ENCODE data around the gene COG5.

Gene COG5

DNA sequence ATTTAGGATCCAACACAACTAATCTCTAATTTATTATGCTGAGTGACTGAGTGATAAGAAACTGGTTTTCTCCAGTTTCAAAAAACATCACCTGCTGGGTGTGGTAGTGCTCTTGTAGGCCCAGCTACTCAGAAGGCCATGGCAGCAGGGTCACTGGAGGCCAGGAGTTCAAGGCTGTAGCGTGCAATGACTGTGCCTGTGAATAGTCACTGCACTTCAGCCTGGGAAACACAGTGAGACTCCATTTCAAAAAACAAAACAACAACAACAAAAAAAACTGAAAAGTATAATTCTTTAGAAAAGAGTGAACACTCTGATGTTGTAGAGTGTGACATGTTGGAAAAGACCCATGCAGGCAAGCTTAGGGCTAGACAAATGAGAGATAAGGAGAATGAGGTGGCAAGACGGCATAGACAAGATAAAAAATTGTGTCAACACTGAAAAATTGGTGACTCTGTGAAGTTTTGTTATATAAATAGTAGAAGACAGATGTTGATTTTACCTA is 243.9 kb downstream of the COG5 start:
- no peak for DNase-seq

- DNase-seq, result no peak
These were observed 245.1 kb downstream of the COG5 start for GRCh38 chr7:107318523-107319160.

GRCh38 chr7:107315716-107316220 is 248.0 kb downstream of the COG5 start:
- DNase-seq, result no peak

DNA sequence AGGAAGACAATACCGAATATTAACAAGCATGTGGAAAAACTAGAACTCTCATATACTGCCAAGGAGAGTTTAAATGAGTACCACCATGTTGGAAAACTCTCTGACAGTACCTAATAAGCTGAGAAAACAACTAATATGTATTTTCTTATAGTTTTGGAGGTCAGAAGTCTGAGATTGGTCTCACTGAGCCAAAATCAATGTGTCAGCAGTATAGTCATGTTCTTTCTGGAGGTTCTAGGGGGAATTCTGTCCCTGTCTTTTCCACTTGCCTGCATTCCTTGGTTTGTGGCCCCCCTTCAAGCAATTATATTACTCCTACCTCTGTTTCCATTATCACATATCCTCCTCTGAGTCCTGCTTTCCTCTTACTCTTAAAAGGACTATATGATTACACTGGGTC is 250.4 kb downstream of the COG5 start:
- no peak for DNase-seq

DNA sequence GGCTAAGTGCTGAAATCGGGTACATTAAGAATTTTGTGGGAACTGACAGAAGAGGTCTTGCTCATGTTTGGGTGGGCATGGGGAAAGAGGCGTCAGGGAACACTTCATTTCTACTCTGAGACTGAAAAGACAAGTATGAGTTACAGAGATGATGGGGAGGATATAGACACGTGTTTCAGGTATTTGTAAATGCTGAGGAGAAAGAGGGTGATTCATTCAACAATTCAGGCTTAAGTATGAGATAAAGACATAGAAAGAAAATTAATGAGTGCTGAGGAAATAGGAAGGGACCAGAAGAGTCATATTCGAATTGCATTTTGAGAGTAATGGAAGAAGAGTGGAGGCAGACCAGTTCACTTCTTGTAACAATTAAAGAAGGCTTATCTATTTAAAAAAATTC is 251.3 kb downstream of the COG5 start:
- no peak for DNase-seq

DNA sequence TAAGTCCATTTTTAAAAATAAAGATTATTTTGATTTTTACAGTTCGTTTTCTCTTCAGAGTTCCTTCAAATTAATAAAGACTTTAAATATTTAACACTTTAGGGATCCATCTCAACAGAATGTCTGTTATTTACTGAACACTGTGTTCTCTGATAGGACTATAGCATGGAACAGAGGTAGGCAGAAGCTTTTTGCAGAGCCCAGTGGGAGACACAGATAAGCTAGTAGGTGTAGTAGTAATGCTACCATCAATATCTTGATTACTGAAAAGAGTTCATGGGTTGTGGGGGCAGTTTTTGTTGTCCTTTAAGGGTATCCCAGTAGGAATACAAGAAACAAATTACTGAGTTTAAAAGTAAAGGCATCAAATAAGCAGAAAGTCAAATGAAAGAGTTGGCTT is 254.4 kb downstream of the COG5 start:
- DNase-seq, result no peak

GRCh38 chr7:107304636-107305035 is 259.1 kb downstream of the COG5 start:
- no peak for DNase-seq

DNA sequence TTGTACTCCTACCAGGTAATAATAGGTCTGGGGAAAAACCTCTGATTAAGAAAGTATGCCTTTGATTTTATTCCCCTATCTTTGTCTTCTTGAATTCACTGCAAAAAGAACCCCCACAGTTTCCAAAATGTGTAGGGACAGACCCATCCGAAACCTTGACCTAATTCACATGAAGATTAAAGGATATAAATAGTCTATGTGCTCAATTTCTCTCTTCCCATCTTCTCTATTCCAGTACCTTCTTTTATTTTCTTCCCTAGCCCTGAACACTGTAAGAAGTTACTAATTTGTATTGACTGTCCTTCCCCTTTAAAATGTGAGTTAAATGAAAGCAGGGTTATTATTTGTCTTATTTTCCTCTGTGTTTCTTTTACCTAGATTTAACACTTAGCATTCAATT is 259.7 kb downstream of the COG5 start:
- DNase-seq, result no peak

DNA sequence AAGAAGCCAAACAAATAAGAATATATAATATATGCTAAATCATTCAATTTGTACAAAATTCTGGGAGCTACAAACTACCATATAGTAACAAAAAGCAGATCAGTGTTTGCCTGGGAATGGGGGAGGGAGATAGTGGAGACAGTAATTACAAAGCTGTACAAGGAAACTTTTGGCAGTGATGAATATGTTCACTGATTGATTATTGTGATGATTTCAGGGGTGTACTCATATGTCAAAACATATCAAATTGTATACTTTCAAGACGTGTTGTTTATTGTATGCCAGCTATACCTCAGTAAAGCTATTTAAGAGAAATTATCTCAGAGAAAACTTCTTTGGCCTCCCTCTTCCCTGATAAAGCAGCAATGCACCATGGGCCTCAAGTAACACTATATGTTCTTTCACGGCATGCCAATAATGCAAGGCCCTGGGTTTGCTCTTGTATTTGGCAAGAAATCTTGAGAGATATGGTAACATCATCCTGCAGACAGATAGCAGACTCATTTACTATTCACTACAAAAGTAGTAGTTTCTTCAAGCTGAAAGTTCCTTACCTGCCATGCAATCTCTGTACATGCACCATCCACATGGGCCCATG is 261.4 kb downstream of the COG5 start:
- DNase-seq, result no peak

GRCh38 chr7:107294182-107294581 is 269.5 kb downstream of the COG5 start:
- DNase-seq, result no peak

DNA sequence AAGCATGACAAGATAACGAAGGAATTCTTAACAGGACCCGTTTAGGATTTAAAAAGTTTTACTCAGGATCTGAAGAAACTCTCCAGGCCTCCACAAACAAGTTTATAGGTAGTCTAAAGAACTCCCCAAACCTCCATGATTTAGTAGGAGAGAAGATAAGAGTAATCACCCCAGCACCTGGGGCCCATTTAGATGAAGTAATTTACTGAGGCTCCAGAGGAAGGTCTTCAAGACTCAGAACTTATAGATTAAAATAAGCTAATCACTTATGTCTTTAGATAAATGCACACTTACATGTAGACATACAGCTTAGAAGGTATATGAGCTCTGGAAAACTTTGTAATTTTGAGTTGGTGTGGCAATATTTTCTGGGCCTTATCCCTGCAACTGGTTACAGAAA is 271.1 kb downstream of the COG5 start:
- no peak for DNase-seq

DNA sequence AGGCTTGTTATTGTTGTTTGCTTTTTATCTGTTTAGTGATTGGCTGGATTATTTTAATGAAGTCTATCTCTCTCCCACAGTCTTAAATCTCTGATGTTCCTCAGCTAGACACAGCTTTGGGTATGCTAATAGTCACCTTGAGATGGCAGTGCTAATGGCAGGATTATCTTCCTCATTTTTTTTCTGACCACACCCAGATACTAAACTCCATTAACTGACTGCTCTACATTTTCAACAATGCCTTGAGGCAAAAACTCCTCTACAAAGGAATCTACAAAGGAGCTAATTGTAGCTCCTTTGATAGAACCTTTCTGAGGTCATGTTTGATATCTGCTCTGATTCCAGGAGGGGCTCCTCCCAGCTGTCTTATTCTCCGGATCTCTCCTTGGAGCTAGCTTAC is 272.3 kb downstream of the COG5 start:
- no peak for DNase-seq

GRCh38 chr7:107286751-107287621 is 276.7 kb downstream of the COG5 start:
- DNase-seq, result no peak

DNA sequence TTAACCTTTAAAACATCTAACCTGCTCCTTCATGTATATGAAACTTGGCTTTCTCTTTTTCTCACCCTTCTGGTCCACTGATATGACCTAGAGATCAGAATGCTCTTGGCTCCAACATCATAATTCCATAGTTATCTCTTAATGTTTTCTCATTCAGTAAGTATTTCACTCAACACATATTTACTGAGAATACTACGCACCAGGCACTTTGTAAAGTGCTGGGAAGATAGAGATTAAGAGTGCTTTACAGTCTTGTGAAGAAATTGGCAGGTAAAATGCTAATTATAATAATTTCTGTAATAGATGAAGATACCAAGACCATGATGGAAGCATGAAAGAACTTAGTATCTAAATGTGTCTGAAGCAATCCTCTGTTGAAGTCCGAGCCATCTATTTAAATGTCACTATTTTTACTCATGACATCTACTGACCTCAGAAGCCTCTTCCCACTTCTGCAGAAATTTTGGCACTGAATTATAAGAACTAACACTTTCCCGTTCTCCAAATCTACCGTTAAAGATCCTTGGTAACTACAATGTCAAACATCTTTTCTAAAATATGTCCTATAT is 278.7 kb downstream of the COG5 start:
- no peak for DNase-seq

- DNase-seq, result no peak
These were observed 286.4 kb downstream of the COG5 start for GRCh38 chr7:107277331-107277730.

DNA sequence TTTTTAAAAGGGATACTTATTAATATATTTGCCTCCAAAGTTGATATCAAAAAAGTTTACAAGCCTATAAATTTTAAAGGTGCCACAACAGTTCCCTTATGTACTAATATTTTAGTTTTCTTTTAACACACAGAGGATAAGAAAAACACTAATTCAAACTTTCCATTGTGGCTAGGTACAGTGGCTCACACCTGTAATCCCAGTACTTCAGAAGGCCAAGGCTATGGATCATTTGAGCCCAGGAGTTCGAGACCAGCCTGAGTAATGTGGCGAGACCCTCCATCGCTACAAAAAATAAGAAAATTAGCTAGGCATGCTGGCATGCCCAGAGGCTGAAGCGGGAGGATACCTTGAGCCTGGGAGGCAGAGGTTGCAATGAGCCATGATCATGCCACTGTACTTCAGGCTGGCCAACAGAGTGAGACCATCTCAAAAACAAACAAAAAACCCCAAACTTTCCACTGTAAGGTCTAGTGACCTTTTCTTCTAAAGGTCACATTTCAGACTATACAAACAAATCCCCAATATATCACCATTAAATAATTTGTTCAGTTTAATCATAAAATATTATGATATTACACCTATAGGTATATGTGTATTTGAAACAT is 287.4 kb downstream of the COG5 start:
- no peak for DNase-seq

GRCh38 chr7:107274506-107274905 is 289.2 kb downstream of the COG5 start:
- DNase-seq, result no peak

DNA sequence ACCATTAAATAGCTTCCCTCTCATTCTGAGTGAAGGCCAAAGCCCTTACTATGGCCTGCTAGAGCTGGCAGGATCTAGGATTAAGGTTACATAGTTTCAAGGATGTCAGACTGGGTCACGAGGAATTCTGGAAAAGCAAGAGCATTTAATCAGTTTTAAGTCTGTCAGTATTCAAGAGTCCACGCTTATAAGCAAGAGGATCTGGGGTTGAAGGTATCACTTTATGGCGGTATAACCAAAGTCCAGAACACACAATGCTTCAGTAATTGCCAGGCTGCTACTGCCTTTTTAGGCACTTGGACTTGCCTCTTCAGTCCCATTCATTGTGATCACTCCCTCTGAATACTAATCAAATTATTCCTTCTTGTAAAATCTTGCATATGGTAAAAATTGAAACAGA is 293.9 kb downstream of the COG5 start:
- no peak for DNase-seq

GRCh38 chr7:107268594-107268993 is 295.1 kb downstream of the COG5 start:
- no peak for DNase-seq

- DNase-seq, result no peak
These were observed 296.6 kb downstream of the COG5 start for GRCh38 chr7:107267138-107267537.

GRCh38 chr7:107264723-107265122 is 299.0 kb downstream of the COG5 start:
- no peak for DNase-seq

DNA sequence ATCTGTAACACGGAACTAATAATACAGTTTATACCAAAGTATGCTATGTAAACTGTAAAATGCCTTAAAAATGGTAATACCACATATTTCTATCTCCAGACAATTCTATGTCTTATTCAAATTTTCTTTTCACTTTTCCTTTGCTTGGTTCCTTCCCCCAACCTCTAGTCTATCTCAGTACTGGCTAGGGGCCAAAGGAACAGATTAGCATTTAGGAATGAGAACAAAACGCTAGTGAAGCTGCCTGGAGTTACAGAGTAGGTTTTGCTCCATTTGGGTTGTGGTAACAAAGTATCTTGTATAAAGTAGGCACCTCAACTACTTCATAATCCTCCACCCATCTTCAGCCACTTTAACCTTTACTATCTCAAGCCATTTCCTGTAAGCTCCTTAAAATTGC is 300.9 kb downstream of the COG5 start:
- DNase-seq, result no peak

GRCh38 chr7:107258737-107259136 is 305.0 kb downstream of the COG5 start:
- DNase-seq, result no peak
